GM19395 (cell line): ENCODE data around the gene XPO6.

ENCODE experiments used
- ATAC-seq: cut with Tn5 transposase; IDR thresholded peaks from one replicate; pipeline ENCODE4 v1.9.1; 2021; ENCODE audit warnings: mild to moderate bottlenecking, moderate library complexity; ENCODE audit not compliant: unreplicated experiment

The XPO6 gene

GRCh38 chr16:28069971-28070794 is 141.6 kb downstream of the XPO6 start:
- ATAC-seq = no peak

- ATAC-seq = no peak
Observed at GRCh38 chr16:28068976-28069375, 142.8 kb downstream of the XPO6 start.

DNA sequence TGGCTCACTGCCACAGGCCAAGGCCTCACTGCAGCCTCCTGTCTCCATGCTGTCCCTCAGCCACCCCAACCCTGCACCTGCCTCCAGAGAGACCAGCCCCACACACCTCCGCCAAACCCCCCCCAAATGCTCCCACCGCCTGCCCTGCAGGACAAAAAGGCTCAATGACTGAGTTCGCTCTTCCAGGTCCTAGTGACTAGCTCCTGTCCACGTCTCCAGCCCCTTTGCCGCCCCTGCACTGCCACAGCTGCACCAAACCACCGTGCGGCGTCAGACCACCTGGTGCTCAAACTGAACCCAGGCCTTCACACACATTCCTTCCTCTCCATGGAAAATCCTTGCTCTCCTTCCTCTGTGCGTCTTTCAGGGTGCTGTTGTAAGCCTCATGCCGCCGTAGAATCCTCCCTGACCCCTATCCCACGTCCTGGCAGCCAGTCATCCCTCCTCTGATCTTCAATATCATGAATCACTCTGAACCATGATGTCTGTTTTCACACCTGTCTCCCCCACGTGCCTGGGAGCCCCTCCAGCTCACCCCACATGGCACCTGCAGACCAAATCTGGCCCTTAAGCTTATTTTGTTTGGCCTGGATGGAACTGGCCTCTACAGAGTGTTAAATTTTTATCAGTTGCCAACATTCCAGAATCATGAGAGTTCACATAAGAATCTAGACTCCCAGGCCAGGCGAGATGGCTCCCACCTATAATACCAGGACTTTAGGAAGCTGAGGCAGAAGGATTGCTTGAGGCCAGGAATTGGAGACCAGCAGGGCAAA is 144.0 kb downstream of the XPO6 start:
- no peak for ATAC-seq

DNA sequence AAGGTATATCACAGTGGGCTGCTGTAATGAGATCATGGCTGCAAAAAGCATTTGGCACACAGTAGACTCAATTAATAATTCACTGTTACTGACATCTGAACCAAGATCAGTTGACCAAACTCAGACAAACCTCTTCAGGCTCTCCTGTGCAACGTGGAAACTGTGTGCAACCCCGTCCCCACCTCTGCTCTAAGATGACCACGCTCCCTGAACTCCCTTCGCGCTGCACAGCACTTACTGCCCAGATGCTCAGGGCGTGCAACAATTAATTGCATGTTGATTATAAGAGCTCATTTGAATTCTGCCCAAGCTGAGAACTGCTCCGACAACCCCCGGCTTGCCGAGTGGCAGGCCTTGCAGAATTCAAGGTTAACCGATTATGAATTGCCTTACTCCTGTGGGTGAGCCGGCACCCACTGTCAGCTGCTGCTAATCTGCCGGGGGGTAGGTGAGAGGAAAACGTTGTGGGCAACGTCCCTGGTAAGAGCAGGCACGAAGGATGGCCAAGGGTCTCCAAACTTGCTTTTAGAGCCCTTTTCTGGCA is 147.0 kb downstream of the XPO6 start:
- ATAC-seq = no peak

- ATAC-seq = no peak
Observed at GRCh38 chr16:28064150-28064549, 147.6 kb downstream of the XPO6 start.

GRCh38 chr16:28063591-28064061 is 148.1 kb downstream of the XPO6 start, which contains the start of gene GSG1L:
TSS of gene GSG1L (minus strand) at chr16:28063714. CDS start at chr16:28063424, 290 bp downstream.
- ATAC-seq = no peak

GRCh38 chr16:28062847-28063521 is 148.8 kb downstream of the XPO6 start:
- ATAC-seq = no peak

- no peak for ATAC-seq
Observed at GRCh38 chr16:28062261-28062846, 149.4 kb downstream of the XPO6 start.

DNA sequence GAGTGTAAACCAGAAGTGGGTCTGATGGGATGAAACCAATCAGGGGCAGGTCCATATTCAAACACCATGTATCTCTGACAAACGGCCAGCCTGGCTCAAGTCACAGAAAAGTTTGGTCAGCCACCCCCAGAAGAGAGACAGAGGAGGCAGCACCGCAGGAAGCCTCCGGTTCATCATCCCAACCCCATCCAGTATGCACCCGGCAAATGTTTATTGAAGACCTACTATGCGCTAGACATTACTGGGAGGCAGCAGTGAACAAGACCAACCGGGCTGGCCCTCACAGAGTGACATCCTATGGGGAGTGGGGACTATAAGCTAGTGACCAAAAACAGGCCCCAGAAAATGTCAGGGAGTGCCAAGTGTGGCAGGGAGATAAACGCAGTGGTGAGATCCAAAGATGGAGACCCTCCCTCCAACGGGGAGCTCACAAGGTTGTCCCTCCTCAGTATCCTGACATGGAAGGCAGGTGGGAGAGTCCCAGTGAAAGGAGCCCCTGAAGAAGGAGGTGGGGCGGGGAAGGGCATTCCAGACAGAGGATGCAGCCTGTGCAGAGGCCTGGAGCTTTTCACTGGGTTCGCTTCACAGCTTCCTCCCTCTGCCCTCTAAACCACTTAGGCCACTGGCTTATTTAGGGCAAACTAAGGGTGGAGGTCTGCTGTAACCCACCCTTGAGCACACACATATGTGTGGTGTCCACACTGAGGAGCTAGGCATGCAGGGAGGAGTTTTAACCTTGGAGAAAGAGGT is 150.2 kb downstream of the XPO6 start:
- ATAC-seq = no peak

DNA sequence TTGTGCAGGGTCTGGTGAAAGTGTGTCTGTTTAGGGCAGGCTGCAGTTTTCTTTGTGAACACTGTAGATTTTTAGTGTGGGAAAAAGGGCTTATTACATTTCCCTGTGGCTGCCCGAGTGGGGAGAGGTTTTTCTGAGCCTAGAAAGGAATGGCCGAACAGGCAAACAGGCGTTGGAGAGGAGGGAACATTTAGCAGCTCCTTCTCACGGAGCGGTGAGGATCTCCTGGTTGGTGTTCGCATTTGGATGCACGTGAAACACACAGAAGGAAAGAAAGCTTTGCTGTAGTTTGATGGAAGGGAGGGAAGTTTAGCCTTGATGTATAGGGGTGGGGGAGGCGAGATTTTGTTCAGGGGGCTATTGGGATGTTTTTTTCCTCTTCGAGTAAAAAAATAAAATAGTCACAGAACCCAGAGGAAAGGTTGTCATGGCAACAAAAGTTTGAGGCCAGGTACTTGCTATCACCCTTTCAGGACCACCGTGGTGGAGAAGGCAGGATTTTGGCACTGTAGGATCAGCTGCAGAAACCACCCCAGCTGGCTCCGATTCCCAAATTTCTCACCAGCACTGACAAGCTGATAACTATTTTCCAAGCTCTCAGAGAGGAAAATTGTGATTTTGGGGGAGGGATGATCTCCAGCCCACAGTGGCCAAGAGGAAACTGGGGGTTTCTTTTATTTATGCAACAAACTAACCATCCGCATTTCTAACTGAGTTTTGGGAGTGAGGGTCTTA is 151.8 kb downstream of the XPO6 start:
- no peak for ATAC-seq

DNA sequence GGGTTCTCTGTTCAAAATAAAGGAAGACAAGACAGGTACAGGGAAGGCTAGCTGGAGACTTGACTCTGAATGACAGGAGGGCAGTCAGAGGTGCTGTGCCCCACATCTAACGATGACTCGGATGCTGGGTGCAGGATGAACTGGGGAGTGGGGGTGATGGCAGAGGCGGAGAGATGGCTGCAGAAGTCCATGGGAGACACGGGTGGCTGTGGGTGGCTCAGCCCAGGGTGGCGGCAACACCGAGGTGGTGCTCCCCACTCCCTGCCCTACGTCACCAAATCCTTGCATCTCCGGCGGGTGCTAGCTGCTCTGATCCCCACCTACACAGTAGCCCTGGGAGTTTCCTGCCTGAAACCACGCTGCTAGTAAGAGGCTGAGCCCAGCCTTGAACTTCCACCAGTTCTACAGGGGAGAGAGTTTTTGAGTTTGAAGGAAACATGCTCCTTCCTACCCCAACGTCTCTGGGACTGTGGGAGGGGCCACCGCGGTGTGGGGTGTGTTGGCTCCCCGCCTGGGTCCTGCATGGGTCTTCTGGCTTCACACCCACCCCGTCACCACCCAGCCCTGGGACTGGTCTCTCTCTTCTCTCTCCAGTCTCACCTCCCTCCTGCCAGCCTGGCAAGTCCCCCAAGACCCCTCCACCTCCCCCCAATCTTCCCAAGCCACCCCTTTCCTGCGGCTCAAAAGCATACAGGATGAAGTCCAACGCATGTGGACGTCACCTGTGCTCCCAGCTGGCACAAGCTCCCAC is 152.8 kb downstream of the XPO6 start:
- ATAC-seq = no peak

- ATAC-seq = no peak
Observed at GRCh38 chr16:28057949-28058348, 153.8 kb downstream of the XPO6 start.

DNA sequence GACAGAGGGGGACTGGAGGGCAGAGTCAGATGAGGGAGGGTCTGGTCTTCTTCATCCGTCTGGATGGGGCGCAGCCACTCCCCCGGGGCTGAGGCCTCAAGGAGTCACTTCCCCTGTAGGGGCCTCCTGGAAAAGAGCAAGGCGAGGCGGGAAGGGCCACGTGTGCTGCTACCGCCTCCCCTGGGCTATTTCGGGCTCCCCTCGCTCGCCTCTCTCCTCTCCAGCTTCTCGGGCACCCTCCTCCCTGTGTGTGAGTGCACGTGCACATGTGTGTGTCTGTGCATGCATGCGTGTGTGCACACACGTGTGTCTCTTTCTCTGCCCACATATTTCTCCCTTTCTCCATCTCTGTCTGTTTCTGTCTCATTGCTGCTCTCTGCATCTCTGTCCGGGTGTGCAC is 158.3 kb downstream of the XPO6 start:
- no peak for ATAC-seq

GRCh38 chr16:28052274-28053128 is 159.3 kb downstream of the XPO6 start:
- ATAC-seq = no peak

GRCh38 chr16:28051486-28051885 is 160.3 kb downstream of the XPO6 start:
- no peak for ATAC-seq
